HG02938 (cell line): ENCODE measurements around the gene P2RY8.
"Not testable (repeated sequence)": the region's sequence is repeated elsewhere in the genome, so short reads cannot be mapped to it uniquely, and the experiment has no call there.

Experiments used
- ATAC-seq: cut with Tn5 transposase; IDR thresholded peaks from one replicate; pipeline ENCODE4 v1.9.1; 2021; ENCODE audit warnings: mild to moderate bottlenecking, moderate library complexity; ENCODE audit not compliant: unreplicated experiment

Gene P2RY8

GRCh38 chrX:1537031-1537715, at the start of gene P2RY8:
Gene P2RY8 (minus strand): TSS chrX:1537185. CDS start chrX:1466558, 70,627 bp downstream.
- ATAC-seq, result peak; percentile 56

GRCh38 chrX:1584237-1585011, 47.4 kb upstream of the P2RY8 start:
- ATAC-seq, result no peak

- ATAC-seq, result no peak
These were observed 45.9 kb upstream of the P2RY8 start for GRCh38 chrX:1582686-1583437.

- ATAC-seq, result peak; percentile 43
These were observed 44.1 kb upstream of the P2RY8 start for GRCh38 chrX:1581132-1581531.

GRCh38 chrX:1578511-1579173, 41.7 kb upstream of the P2RY8 start:
- no peak for ATAC-seq

GRCh38 chrX:1577845-1578244, 40.9 kb upstream of the P2RY8 start:
- ATAC-seq, result no peak

GRCh38 chrX:1576201-1576992, 39.4 kb upstream of the P2RY8 start:
- ATAC-seq, result no peak

GRCh38 chrX:1574181-1574580, 37.2 kb upstream of the P2RY8 start:
- ATAC-seq, result not testable (repeated sequence)

- ATAC-seq, result peak; percentile 64
These were observed 28.0 kb upstream of the P2RY8 start for GRCh38 chrX:1564750-1565683.

- ATAC-seq, result not testable (repeated sequence)
These were observed 27.1 kb upstream of the P2RY8 start for GRCh38 chrX:1564077-1564476.

- ATAC-seq, result no peak
These were observed 24.2 kb upstream of the P2RY8 start for GRCh38 chrX:1561164-1561563.

GRCh38 chrX:1558761-1559468, 21.9 kb upstream of the P2RY8 start:
- ATAC-seq, result no peak

- ATAC-seq, result not testable (repeated sequence)
These were observed 20.5 kb upstream of the P2RY8 start for GRCh38 chrX:1557442-1557841.

- no peak for ATAC-seq
These were observed 18.4 kb upstream of the P2RY8 start for GRCh38 chrX:1555370-1555769.

GRCh38 chrX:1554469-1555210, 17.7 kb upstream of the P2RY8 start:
- no peak for ATAC-seq

- no peak for ATAC-seq
These were observed 15.1 kb upstream of the P2RY8 start for GRCh38 chrX:1551959-1552546.

- ATAC-seq, result no peak
These were observed 9.8 kb upstream of the P2RY8 start for GRCh38 chrX:1546691-1547251.
